Activated CD4-positive, CD25-positive, alpha-beta regulatory T cell treated with anti-CD3 and anti-CD28 coated beads, Interleukin-2, amount 50 U/mL, for 24 hours (primary cell): Measurements from ENCODE around the gene SNX13.

Experiments used
- ATAC-seq, 2 donors: fragments of 150-1000 bp; cut with Tn5 transposase; one replicate each; pipeline ENCODE4 v1.10.0; 2021; ENCODE audit warnings: mild to moderate bottlenecking in 1 of 2, moderate library complexity in 1 of 2

SNX13 gene

GRCh38 chr7:17774248-17774647 is 166.0 kb downstream of the SNX13 start:
- no peak for ATAC-seq

- peak in 1 of 2 donors; percentile 43 for ATAC-seq
Observed at GRCh38 chr7:17773289-17773626, 167.0 kb downstream of the SNX13 start.

GRCh38 chr7:17772581-17773288 is 167.6 kb downstream of the SNX13 start:
- ATAC-seq: no peak

- ATAC-seq: no peak
Observed at GRCh38 chr7:17771901-17772408, 168.3 kb downstream of the SNX13 start.

- no peak for ATAC-seq
Observed at GRCh38 chr7:17770710-17771375, 169.5 kb downstream of the SNX13 start.

- ATAC-seq: peak; percentile 45 to 46
Observed at GRCh38 chr7:17769918-17770317, 170.4 kb downstream of the SNX13 start.

- no peak for ATAC-seq
Observed at GRCh38 chr7:17758008-17758407, 182.3 kb downstream of the SNX13 start.

- ATAC-seq: no peak
Observed at GRCh38 chr7:17746020-17746530, 194.2 kb downstream of the SNX13 start.

- no peak for ATAC-seq
Observed at GRCh38 chr7:17745610-17746009, 194.7 kb downstream of the SNX13 start.

- ATAC-seq: no peak
Observed at GRCh38 chr7:17743316-17743715, 197.0 kb downstream of the SNX13 start.

- no peak for ATAC-seq
Observed at GRCh38 chr7:17741426-17741825, 198.9 kb downstream of the SNX13 start.
